Effector memory CD8-positive, alpha-beta T cell (primary cell): ENCODE data around the gene ZSCAN20.
"Not testable (repeated sequence)": the region's sequence is repeated elsewhere in the genome, so short reads cannot be mapped to it uniquely, and the experiment has no call there.

ENCODE experiments used
- ATAC-seq: fragments of 150-1000 bp; cut with Tn5 transposase; replicated peaks from 2 replicates; pipeline ENCODE4 v1.10.0; 2021; ENCODE audit warnings: mild to moderate bottlenecking, moderate library complexity
- DNase-seq, 3 experiments: peaks; one replicate each; pipeline ENCODE4 v3.0.0; 2021
- H3K27ac Mint-ChIP-seq, 2 donors: one replicate each; pipeline ENCODE4 v1.8.0; 2022; ENCODE audit warnings: mild to moderate bottlenecking in 2 of 2, mixed read lengths in 2 of 2, moderate library complexity in 2 of 2
- H3K27me3 Mint-ChIP-seq, 2 donors: one replicate each; pipeline ENCODE4 v1.8.0; 2022; ENCODE audit warnings: mixed read lengths in 2 of 2
- H3K36me3 Mint-ChIP-seq: one replicate; pipeline ENCODE4 v1.8.0; 2022; ENCODE audit warnings: mild to moderate bottlenecking, moderate library complexity, mixed read lengths; ENCODE audit not compliant: insufficient read depth
- H3K4me1 Mint-ChIP-seq, 2 donors: one replicate each; pipeline ENCODE4 v1.8.0; 2022; ENCODE audit warnings: low read depth in 2 of 2, mixed read lengths in 2 of 2
- H3K4me3 Mint-ChIP-seq, 2 donors: one replicate each; pipeline ENCODE4 v1.8.0; 2022; ENCODE audit warnings: mild to moderate bottlenecking in 2 of 2, mixed read lengths in 2 of 2, moderate library complexity in 2 of 2
- H3K9me3 Mint-ChIP-seq, 2 donors: one replicate each; pipeline ENCODE4 v1.8.0; 2022; ENCODE audit warnings: mixed read lengths in 2 of 2

The ZSCAN20 gene

DNA sequence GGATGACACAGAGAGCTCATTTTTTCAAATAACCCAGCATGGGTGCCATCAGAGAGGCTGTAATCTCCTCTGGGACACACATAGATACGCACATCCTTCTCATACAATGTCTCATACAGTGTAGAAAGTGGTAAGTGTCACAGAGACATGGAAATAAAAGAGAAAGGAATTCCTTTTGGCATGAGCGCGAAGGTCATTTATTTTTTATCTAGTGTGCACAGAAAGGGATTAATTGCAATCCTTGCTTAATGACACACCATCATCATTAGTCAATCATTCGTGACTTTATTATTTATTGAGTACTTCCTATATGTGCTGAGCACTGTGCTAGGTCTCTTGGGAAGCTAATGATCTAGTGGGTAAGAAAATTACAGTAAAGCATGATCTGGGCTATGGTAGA lies 5.0 kb downstream of the ZSCAN20 start:
- DNase-seq (no peak), ATAC-seq (no peak)
- Mint-ChIP-seq H3K27ac (no peak overlapping the region), H3K4me1 (peaks cover 12 to 13% of the 10 kb centered on the region in 2 donors), H3K9me3 (no peaks in the 10 kb centered on the region), H3K36me3 (peaks cover 5% of the 10 kb centered on the region), H3K4me3 (no peak overlapping the region), H3K27me3 (no peaks in the 10 kb centered on the region)

DNA sequence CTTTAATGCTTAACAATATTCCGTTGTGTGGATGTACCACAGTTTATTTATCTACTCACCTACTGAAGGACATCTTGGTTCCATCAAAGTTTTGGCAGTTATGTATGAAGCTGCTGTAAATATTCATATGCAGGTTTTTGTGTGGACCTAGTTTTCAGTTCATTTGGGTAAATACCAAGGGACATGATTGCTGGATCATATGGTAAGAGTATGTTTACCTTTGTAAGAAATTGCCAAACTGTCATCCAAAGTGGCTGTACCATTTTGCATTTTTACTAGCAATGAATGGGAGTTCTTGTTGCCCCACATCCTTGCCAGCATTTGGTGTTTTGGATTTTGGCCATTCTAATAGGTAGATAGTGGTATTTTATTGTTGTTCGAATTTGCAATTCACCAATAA lies 10.0 kb downstream of the ZSCAN20 start:
- Mint-ChIP-seq H3K27ac (no peak overlapping the region), H3K27me3 (no peaks in the 10 kb centered on the region), H3K9me3 (no peaks in the 10 kb centered on the region), H3K36me3 (peaks cover 7% of the 10 kb centered on the region), H3K4me1 (peaks cover 0 to 7% of the 10 kb centered on the region in 2 donors), H3K4me3 (no peak overlapping the region)
- DNase-seq (no peak), ATAC-seq (no peak)

DNA sequence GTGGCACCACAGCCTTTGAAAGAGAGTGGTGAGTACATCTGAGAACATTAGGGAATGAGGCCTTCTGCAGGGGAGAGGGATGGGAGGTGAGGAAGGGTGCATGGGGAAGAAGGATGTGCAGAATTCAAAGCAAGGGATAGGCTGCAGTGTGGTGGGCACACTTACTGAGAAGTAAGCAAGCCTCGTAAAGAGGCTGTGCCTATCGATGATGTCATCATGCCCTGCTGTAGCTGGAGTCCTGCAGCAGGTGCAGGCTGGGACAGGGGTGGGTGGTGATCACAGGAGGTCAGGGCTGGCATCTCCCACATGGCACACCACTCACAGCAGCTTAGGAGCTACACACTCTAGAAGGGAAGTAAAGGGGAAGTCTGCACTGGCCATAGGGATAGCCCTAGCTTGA lies 16.2 kb downstream of the ZSCAN20 start:
- Mint-ChIP-seq H3K4me1 (no peaks in the 10 kb centered on the region), H3K4me3 (no peak overlapping the region), H3K9me3 (peaks cover 2 to 3% of the 10 kb centered on the region in 2 donors), H3K27me3 (no peaks in the 10 kb centered on the region), H3K36me3 (peaks cover 10% of the 10 kb centered on the region), H3K27ac (no peak overlapping the region)
- ATAC-seq (no peak), DNase-seq (no peak)

GRCh38 chr1:33494929-33495328 lies 22.5 kb downstream of the ZSCAN20 start:
- Mint-ChIP-seq H3K36me3 (no peaks in the 10 kb centered on the region), H3K4me3 (no peak overlapping the region)

DNA sequence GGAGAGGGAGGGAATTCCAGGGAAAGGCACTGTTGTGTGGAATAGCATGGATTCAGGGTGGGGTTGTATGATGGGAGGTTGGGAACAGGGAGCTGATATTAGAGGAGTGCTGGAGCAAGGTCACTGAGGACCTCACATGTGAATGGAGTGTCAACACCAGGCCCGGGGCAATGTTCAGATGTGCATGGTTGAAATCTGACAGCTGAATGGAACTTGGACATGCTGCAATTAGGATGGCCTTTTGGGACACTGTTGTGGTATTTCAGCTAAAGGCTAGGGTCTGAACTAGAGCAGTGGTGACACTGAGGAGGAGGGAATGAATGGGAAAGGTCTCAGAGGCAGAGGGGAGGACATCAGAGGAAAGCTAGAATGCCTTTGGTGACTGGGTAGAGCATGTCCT lies 25.0 kb downstream of the ZSCAN20 start:
- H3K4me3 Mint-ChIP-seq, result no peak overlapping the region
- H3K36me3 Mint-ChIP-seq, result no peaks in the 10 kb centered on the region
- H3K27me3 Mint-ChIP-seq, result no peaks in the 10 kb centered on the region
- ATAC-seq (no peak), DNase-seq (no peak)
- H3K27ac Mint-ChIP-seq, result no peak overlapping the region
- H3K4me1 Mint-ChIP-seq, result no peaks in the 10 kb centered on the region
- H3K9me3 Mint-ChIP-seq, result peaks cover 10 to 26% of the 10 kb centered on the region in 2 donors

More at GRCh38 chr1:33494929-33495328, 22.5 kb downstream of the ZSCAN20 start:
- H3K27me3 Mint-ChIP-seq, result no peaks in the 10 kb centered on the region
- peaks cover 12 to 26% of the 10 kb centered on the region in 2 donors for H3K9me3 Mint-ChIP-seq
- DNase-seq (no peak), ATAC-seq (no peak)
- H3K27ac Mint-ChIP-seq, result no peak overlapping the region
- no peaks in the 10 kb centered on the region for H3K4me1 Mint-ChIP-seq

GRCh38 chr1:33500547-33500946 lies 28.1 kb downstream of the ZSCAN20 start:
- H3K9me3 Mint-ChIP-seq, result peaks cover 1 to 12% of the 10 kb centered on the region in 2 donors
- no peak overlapping the region for H3K4me3 Mint-ChIP-seq
- H3K27ac Mint-ChIP-seq, result no peak overlapping the region
- no peaks in the 10 kb centered on the region for H3K36me3 Mint-ChIP-seq
- DNase-seq, result no peak
- no peaks in the 10 kb centered on the region for H3K4me1 Mint-ChIP-seq
- H3K27me3 Mint-ChIP-seq, result no peaks in the 10 kb centered on the region
- no peak for ATAC-seq

DNA sequence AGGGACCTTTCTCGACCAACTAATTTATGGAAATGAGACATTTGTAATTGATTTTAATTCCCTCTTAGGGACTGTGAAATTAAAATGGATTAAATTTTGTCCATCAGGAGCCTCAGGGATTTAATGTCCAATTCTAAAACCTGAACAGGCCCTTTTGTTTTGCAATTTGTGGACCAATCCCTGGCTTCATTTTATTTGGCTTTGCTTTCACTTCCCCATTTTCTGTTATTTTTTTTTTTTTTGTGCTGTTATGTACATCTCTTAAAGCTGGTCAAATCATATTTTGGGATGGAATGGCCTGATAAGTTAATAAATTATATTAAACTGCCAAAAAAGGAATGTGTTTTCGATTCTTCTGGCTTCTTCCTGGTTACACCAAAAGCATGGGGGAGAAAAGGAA lies 28.9 kb downstream of the ZSCAN20 start:
- peaks cover 1 to 12% of the 10 kb centered on the region in 2 donors for H3K9me3 Mint-ChIP-seq
- H3K27ac Mint-ChIP-seq, result no peak overlapping the region
- no peaks in the 10 kb centered on the region for H3K4me1 Mint-ChIP-seq
- H3K4me3 Mint-ChIP-seq, result no peak overlapping the region
- no peaks in the 10 kb centered on the region for H3K36me3 Mint-ChIP-seq
- DNase-seq, result no peak
- ATAC-seq, result no peak
- H3K27me3 Mint-ChIP-seq, result no peaks in the 10 kb centered on the region

DNA sequence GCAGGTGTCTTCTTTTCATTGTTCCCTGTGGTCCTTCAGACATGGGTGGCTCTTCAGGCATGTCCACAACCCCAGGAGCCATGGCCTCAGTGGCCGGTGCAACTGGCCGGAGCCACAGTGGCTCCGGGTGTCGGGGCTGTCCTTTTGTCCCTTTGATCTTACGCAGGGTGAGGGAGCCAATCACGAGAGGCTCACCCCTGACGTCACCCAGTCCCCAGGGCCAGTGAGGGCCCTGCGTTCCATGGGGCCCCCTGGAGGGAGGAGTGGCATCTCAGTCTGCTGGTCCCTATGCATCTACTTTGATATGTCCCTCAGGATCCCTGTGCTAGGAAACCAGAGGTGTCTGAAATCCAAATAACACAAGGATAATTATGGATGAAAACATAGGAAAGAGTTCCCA lies 29.3 kb downstream of the ZSCAN20 start:
- H3K36me3 Mint-ChIP-seq, result no peaks in the 10 kb centered on the region
- ATAC-seq, result no peak
- H3K27ac Mint-ChIP-seq, result no peak overlapping the region
- H3K27me3 Mint-ChIP-seq, result no peaks in the 10 kb centered on the region
- peaks cover 1 to 12% of the 10 kb centered on the region in 2 donors for H3K9me3 Mint-ChIP-seq
- no peaks in the 10 kb centered on the region for H3K4me1 Mint-ChIP-seq
- H3K4me3 Mint-ChIP-seq, result no peak overlapping the region
- DNase-seq, result no peak

- H3K4me3 Mint-ChIP-seq, result no peak overlapping the region
- no peaks in the 10 kb centered on the region for H3K27me3 Mint-ChIP-seq
- peaks cover 1 to 2% of the 10 kb centered on the region in 2 donors for H3K9me3 Mint-ChIP-seq
- H3K27ac Mint-ChIP-seq, result no peak overlapping the region
- DNase-seq (no peak), ATAC-seq (no peak)
- H3K36me3 Mint-ChIP-seq, result no peaks in the 10 kb centered on the region
- no peaks in the 10 kb centered on the region for H3K4me1 Mint-ChIP-seq
These were observed 30.3 kb downstream of the ZSCAN20 start for GRCh38 chr1:33502726-33503125.

GRCh38 chr1:33503506-33503905 lies 31.1 kb downstream of the ZSCAN20 start:
- peaks cover 0 to 1% of the 10 kb centered on the region in 2 donors for H3K9me3 Mint-ChIP-seq
- no peaks in the 10 kb centered on the region for H3K4me1 Mint-ChIP-seq
- H3K27me3 Mint-ChIP-seq, result no peaks in the 10 kb centered on the region
- no peaks in the 10 kb centered on the region for H3K36me3 Mint-ChIP-seq
- ATAC-seq (no peak), DNase-seq (no peak)
- no peak overlapping the region for H3K4me3 Mint-ChIP-seq
- H3K27ac Mint-ChIP-seq, result no peak overlapping the region

DNA sequence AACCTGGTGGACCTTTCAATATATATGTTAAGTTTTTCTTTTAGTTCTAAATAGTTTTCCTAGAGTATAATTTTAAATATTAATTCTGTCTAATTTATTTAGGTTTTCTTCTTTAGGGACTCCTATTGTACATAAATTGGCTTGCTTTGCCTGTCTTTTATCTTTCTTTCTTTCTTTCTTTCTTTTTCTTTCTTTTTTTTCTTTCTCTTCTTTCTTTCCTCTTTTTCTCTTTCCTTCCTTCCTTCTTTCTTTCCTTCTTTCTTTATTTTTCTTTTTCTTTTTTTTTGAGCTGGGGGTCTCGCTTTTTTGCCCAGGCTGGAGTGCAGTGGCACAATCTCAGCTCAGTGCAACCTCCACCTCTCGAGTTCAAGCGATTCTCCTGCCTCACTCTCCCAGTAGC lies 35.2 kb downstream of the ZSCAN20 start:
- Mint-ChIP-seq H3K4me1 (no peaks in the 10 kb centered on the region), H3K36me3 (no peaks in the 10 kb centered on the region), H3K4me3 (no peak overlapping the region), H3K27me3 (peaks cover 7 to 9% of the 10 kb centered on the region in 2 donors), H3K9me3 (no peaks in the 10 kb centered on the region), H3K27ac (no peak overlapping the region)
- no peak for ATAC-seq
- DNase-seq, result no peak

DNA sequence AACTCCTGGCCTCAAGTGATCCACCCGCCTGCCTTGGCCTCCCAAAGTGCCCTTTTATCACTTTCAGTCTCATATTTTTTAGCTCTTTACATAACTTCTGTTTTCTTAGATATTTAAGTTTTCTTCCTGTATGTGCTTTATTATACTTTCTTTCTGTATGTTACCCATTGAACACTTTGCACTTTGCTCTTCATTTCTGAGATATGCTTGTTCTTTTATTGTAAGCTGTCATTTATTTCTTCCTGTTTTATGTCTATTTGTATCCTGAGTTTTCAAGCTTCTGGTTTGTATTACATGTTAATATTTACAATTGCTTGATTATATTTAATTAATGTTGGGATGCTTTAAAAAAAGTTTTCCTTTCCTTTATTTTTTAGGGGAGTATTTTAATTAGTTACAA lies 35.7 kb downstream of the ZSCAN20 start:
- Mint-ChIP-seq H3K4me3 (no peak overlapping the region), H3K27ac (no peak overlapping the region), H3K9me3 (no peaks in the 10 kb centered on the region), H3K4me1 (no peaks in the 10 kb centered on the region), H3K36me3 (no peaks in the 10 kb centered on the region), H3K27me3 (peaks cover 7 to 9% of the 10 kb centered on the region in 2 donors)
- DNase-seq, result no peak
- ATAC-seq, result no peak

DNA sequence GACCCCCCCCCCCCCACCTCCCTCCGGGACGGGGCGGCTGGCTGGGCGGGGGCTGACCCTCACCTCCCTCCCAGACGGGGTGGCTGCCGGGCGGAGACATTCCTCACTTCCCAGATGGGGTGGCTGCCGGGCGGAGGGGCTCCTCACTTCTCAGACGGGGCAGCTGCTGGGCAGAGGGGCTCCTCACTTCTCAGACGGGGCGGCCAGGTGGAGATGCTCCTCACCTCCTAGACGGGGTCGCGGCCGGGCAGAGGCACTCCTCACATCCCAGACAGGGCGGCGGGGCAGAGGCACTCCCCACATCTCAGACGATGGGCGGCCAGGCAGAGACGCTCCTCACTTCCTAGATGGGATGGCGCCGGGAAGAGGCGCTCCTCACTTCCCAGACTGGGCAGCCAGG lies 36.8 kb downstream of the ZSCAN20 start:
- not testable (repeated sequence) for ATAC-seq, H3K36me3 Mint-ChIP-seq, H3K4me1 Mint-ChIP-seq, H3K9me3 Mint-ChIP-seq, DNase-seq, H3K27ac Mint-ChIP-seq, H3K4me3 Mint-ChIP-seq
- peaks cover 7 to 10% of the 10 kb centered on the region in 2 donors for H3K27me3 Mint-ChIP-seq

- H3K4me3 Mint-ChIP-seq, result no peak overlapping the region
- H3K27me3 Mint-ChIP-seq, result peaks cover 23 to 42% of the 10 kb centered on the region in 2 donors
- H3K9me3 Mint-ChIP-seq, result no peaks in the 10 kb centered on the region
- H3K36me3 Mint-ChIP-seq, result no peaks in the 10 kb centered on the region
- DNase-seq, result no peak
- no peak overlapping the region for H3K27ac Mint-ChIP-seq
- H3K4me1 Mint-ChIP-seq, result no peaks in the 10 kb centered on the region
- ATAC-seq, result no peak
These were observed 40.0 kb downstream of the ZSCAN20 start for GRCh38 chr1:33512226-33513011.
